DMS53 treated with DMSO at 0.1 percent for 48 hours (cell line): Measurements from ENCODE around the gene RPS6KA4.
"Not testable (repeated sequence)": the region's sequence is repeated elsewhere in the genome, so short reads cannot be mapped to it uniquely, and the experiment has no call there.

Experiments
- DNase-seq: peaks from one replicate; lab custom pipeline; 2025; ENCODE audit not compliant: unreplicated experiment; lab: John Stamatoyannopoulos, UW

Gene RPS6KA4

DNA sequence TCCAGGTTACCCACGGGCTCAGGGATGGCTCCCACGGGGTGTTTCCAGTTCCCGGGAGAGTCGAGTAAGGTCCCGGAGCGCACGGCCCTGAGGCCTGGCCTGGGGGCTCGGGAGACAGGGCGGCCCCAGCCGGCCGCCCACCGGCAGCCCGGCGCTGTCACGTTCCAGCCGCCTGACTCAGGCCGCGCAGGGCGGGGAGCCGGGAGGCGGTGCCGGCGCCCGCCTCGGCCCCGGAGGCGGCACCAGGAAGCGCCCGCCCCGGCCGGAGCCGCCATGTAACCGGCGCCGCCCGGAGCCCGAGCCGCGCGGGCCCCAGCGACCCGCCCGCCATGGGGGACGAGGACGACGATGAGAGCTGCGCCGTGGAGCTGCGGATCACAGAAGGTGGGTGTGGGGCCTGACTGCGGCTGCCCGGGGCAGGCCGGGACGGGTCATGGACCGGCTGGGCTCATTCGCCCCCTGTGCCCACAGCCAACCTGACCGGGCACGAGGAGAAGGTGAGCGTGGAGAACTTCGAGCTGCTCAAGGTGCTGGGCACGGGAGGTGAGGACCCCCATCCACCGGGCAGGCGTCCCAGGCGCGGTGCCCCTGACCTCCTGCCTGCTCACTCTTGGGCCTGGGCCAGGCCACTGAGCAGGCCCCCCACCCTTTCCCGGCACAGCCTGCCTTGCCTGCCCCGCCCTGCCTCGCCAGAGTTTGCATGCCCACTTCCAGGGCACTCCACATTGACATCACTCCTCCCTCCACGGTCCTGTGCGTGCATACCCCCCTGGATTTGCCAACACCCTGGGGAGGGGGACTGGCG, at the start of gene RPS6KA4:
TSS of gene RPS6KA4 (plus strand) at position 256 of the 805 bp plus-strand sequence. CDS start at position 330, 74 bp downstream.
- DNase-seq, result peak; percentile 22

DNA sequence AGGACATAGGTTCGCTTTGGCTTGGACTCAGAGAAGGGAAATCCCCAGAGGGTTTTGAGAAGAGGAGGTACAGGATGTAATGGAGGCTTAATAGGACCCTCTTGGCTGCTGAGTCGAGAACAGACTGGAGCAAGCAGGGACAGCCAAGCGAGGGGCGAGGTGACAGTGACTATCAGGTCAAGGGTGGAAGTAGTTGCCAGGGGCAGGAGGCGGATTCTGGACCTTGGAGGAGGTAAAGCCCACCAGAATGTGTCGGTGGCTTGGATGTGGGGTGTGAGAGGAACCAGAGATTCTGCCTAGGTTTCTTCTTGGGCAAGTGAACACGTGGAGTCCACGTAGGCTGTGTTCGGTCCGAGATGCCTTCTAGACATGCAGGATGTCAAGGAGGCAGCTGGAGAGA, 46.0 kb upstream of the RPS6KA4 start:
- DNase-seq, result no peak

DNA sequence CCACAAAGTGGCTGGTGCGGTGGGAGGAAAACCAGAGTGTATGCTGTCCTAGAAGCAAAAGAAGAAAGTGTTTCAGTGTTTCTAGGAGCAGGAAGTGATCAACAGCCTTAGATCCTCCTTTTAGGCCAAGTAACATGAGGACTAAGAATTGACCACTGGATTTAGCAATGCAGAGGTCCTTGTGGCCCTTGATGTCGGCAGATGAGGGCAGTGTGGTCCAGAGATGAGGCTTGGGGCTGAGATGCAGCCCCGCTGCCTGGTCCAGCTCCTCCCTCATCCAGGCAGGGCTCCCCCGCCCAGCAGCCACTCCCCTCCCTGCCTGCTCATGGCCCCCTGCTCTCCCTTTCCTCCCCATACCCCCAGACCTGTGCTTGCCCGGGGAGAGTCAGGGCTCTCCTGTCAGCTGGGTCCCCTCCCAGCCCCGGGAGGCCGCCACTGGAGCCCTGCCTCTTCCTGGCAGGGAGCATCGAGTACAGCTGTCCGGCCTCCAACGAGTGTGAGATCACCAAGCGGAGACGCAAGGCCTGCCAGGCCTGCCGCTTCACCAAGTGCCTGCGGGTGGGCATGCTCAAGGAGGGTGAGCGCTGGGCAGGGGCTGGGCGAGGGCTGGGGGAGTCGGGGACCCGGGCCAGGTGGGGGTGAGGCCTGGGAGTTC, 45.3 kb upstream of the RPS6KA4 start:
- DNase-seq, result no peak

DNA sequence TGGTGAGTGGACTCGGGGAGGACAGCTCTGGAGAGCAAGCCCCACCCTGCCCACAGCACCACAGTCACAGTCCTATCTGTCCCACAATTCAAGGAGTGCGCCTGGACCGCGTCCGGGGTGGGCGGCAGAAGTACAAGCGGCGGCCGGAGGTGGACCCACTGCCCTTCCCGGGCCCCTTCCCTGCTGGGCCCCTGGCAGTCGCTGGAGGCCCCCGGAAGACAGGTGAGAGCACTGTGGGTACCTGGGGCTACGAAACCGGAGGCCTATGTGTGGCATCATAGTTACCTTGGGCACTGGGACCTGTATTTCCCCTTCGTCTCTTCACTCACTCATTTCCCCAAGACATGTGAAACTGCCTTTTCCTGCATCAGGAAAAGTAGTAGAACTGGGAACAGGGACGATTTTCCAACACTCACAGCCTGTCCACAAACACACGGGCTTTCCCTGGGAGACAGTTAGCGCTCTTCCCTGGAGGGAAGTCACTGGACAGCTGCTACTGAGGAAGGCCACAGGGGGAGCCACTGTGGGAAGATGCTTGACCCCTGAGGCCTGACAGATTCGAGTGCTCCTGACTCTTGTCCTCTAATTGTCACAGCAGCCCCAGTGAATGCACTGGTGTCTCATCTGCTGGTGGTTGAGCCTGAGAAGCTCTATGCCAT, 44.7 kb upstream of the RPS6KA4 start:
- DNase-seq, result no peak

DNA sequence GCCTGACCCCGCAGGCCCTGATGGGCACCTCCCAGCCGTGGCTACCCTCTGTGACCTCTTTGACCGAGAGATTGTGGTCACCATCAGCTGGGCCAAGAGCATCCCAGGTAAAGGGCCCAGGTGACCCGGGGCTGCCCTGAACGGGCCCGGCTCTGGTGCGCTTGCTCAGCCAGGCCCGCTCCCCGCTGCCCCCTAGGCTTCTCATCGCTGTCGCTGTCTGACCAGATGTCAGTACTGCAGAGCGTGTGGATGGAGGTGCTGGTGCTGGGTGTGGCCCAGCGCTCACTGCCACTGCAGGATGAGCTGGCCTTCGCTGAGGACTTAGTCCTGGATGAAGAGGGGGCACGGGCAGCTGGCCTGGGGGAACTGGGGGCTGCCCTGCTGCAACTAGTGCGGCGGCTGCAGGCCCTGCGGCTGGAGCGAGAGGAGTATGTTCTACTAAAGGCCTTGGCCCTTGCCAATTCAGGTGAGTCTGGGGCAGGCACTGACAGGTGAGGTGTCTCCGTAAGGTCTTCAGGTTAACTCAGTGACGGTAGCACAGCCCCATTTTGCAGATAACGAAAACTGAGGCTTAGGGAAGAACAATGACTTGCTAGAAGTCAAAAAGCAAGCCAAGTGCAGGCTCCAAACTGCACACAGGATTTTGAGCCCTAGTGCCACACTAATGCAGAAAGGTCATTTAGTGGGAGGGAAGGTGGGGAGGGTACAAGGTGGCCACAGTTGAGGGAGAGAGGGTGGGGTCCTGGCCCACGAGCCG, 44.0 kb upstream of the RPS6KA4 start:
- no peak for DNase-seq

DNA sequence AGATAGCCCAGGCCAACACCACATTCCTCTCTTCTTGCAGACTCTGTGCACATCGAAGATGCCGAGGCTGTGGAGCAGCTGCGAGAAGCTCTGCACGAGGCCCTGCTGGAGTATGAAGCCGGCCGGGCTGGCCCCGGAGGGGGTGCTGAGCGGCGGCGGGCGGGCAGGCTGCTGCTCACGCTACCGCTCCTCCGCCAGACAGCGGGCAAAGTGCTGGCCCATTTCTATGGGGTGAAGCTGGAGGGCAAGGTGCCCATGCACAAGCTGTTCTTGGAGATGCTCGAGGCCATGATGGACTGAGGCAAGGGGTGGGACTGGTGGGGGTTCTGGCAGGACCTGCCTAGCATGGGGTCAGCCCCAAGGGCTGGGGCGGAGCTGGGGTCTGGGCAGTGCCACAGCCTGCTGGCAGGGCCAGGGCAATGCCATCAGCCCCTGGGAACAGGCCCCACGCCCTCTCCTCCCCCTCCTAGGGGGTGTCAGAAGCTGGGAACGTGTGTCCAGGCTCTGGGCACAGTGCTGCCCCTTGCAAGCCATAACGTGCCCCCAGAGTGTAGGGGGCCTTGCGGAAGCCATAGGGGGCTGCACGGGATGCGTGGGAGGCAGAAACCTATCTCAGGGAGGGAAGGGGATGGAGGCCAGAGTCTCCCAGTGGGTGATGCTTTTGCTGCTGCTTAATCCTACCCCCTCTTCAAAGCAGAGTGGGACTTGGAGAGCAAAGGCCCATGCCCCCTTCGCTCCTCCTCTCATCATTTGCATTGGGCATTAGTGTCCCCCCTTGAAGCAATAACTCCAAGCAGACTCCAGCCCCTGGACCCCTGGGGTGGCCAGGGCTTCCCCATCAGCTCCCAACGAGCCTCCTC, 43.1 kb upstream of the RPS6KA4 start:
- not testable (repeated sequence) for DNase-seq

DNA sequence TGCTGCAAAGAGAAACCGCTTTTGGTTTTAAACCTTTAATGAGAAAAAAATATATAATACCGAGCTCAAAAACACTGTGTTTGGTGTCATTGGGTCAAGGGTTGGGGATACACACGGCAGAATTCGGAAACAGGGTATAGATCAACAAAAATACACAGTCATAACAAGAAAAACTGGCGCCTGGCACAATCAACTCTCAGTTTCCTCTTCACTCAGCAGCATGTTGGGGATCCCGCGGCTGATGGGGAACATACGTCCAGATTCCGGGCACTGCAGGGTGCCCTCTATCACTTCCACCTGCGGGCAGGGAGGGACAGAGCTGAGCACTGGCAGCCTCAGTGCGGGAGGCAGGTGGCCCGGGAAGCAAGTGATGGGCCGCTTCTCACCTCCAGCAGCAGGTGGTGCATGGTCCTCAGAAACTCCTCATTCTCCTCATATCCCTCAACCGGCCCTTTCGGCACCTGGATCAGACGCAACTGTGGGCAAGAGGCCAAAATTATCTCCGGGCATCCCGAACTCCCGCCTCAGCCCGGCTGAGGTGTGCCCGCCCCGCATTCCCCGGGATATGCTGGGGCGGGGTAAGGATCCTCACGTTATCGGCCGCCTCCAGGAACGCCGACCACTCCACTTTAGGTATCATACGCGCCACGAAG, 42.2 kb upstream of the RPS6KA4 start:
- DNase-seq, result peak; percentile 67

DNA sequence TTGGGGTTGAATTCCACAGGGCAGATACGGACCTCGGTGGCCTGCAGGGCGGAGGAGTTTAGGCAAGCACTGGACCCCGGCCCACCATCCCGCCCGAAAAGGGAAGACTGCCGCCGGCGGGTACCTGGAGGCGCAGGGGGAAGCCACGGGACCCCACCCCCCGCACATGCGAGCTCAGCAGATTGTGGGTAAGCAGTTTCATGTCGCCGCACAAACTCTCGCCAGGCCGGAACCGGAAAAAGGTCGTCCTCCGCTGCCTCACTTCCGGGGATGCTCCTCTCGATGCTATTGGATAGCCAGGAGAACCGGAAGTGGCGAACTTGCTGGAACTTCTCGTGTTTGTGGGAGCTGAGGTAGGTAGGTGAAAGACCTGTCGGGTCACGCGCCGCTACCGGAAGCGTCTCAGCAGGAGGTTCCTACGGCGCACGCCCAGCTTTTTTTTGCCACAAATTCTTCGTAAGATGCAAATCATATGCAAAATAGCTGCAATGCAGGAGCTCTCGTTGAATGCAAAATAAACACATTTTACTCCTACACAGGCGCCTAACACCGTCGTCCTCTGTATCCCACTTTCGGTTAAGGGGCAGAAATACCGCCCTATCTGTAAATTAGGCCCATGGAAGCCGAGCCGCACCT, 41.5 kb upstream of the RPS6KA4 start, which contains the start of gene TRMT112:
TSS of gene TRMT112 (minus strand) at position 235 of the 636 bp plus-strand sequence. CDS start at position 202, 33 bp downstream.
- peak; percentile 98 for DNase-seq

DNA sequence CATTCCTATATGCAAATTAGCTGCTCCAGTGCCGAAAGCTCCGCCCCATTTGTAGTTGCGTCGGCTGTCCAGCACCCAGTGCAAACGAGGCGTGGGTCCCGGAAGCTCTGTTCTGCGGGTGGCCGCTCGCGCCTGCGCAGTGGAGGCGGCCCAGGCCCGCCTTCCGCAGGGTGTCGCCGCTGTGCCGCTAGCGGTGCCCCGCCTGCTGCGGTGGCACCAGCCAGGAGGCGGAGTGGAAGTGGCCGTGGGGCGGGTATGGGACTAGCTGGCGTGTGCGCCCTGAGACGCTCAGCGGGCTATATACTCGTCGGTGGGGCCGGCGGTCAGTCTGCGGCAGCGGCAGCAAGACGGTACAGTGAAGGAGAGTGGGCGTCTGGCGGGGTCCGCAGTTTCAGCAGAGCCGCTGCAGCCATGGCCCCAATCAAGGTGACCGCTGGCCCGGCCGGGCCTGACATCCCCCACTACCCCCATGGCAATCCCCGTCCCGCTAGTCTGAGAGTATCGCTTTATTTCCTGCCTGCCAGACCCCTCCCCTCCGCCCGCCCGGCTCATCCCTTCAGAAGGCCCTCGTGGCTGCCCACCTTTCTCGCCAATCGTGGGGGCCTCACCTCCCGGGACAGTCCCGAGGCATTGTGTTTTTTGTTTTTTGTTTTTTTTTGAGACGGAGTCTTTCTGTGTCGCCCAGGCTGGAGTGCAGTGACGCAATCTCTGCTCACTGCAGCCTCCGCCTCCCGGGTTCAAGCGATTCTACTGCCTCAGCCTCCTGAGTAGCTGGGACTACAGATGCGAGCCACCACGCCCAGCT, 40.8 kb upstream of the RPS6KA4 start, which contains the start of gene PRDX5:
TSS of gene PRDX5 (plus strand) at position 161 of the 805 bp plus-strand sequence. CDS start at position 256, 95 bp downstream.
- DNase-seq, result peak; percentile 93

DNA sequence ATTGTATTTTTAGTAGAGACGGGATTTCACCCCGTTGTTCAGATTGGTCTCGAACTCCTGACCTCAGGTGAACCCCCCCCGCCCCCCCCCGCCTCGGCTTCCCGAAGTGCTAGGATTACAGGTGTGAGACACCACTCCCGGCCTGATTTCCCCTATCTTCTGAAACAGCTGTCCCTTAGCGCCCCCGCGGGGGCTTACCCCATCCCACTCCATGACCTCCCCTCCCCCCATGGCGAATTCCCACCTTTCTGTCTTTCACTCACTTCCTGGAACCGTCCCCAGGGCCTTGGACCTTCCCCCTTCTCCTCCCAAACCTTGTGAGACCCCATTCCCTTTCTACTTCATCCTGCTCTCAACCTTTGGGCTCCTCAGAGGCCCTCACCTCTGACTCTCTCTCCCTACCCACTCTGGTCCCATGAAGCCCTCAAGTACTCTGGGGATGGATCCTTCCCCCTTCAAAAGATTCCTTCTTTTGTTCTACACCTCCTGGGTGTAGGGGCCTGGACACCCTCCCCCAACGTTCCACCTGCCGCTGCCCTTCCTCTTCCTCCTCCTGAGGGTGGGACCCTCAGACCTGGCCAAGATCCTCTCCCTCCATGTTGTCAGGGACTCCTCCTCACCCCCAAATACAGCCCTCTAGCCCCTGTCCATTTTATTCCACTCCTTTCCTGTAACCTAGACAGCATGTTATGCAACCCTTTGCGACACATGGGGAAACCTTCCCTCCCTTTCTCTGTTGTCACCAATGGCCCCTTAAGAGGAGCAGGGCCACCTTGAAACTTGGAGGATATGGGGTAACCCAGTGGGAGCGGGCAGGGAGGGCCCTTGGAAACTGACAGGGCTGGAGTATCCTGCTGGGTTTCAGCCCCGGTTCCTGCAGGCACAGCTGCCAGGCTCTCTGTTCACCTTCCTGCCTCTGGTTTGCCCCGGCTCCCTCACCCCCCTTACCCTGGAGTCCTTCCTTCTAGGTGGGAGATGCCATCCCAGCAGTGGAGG, 39.9 kb upstream of the RPS6KA4 start:
- no peak for DNase-seq

DNA sequence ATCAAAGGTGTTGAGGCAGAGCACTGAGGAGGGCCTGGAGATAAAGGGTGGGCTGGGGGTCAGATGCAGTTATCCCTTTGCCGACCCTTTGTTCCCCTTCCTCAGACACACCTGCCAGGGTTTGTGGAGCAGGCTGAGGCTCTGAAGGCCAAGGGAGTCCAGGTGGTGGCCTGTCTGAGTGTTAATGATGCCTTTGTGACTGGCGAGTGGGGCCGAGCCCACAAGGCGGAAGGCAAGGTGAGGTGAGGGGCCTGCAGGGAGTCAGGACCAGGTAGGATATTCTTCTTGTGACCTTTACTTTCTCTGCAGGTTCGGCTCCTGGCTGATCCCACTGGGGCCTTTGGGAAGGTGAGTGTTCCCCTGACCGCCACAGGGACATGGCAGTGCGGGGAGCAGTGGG, 38.4 kb upstream of the RPS6KA4 start:
- DNase-seq, result no peak

DNA sequence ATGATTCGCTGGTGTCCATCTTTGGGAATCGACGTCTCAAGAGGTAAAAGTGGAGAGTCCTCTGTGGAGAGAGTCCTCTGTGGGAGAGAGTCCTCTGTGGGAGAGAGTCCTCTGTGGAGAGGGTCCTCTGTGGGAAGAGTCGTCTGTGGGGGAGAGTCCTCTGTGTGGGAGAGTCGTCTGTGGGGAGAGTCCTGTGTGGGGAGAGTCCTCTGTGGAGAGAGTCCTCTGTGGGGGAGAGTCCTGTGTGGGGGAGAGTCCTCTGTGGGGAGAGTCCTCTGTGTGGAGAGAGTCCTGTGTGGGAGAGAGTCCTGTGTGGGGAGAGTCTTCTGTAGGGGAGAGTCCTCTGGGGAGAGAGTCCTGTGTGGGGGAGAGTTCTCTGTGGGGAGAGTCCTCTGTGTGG, 37.9 kb upstream of the RPS6KA4 start:
- DNase-seq, result no peak

DNA sequence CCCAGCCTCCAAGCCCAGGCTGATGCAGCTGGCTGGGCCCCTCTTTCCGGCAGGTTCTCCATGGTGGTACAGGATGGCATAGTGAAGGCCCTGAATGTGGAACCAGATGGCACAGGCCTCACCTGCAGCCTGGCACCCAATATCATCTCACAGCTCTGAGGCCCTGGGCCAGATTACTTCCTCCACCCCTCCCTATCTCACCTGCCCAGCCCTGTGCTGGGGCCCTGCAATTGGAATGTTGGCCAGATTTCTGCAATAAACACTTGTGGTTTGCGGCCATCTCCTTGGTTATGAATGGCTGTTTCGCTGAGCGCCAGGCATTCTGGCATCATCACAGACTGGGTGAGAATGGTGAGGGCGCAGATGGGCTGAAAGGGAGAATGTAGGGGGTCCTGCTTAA, 37.4 kb upstream of the RPS6KA4 start:
- DNase-seq, result no peak

DNA sequence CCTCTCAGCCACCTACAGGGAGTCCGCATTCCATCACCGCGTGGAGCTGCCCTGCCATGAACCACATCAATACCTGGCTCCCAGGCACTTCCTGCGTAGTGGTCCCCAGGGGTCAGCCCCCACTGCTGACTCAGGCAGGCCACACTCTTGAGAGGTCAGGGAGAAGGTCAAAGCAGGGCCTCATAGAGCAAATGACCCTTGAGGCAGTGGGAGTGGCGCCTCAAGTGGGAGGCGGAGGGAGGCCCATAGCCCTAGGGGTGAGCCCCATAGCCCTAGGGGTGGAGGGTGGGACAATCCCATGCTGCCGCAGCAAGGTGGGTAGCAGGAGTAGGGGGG, 36.1 kb upstream of the RPS6KA4 start:
- no peak for DNase-seq

DNA sequence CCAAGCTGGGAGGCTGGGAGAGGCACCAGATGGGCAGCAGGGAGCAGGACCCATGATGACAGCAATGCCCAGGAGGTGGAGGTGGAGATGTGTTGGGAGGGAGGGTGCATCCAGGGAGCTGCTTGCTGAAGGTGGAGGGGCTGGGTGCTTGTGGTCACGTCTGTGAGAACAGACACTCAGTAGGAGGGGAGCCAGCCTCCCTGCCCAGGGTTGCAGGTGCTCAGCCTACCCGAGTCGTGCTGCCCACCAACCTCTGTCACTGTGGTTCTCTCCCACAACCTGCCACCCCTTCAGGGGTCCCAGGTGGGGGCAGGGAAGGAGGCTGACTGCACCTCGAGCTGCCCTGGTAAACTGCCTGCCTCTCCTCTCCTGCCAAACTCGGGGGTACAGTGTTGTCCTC, 35.6 kb upstream of the RPS6KA4 start:
- DNase-seq, result no peak

DNA sequence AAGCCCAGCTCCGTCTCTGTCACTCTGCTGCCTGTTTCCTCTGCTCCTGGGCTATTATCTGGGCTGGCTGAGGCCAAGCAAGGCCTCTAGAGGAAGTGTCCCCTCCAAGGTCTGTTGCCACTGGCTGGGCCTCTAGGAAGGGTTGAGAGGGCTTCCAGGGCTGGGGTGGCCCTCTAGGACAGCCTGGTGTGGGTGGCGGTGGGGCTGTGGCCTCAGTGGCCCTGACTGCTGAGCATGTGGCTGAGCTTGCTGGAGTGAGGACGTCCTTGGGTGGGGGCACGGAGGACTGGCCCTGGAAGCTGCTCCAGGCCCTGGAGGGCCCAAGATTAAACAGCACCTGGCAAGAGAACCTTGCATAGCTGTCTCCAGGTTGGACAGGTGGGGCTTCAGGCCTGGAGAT, 35.0 kb upstream of the RPS6KA4 start:
- DNase-seq, result not testable (repeated sequence)
